T-helper 1 cell treated with Interleukin-12 subunit alpha and Interleukin-12 subunit beta and Interleukin-4 antibody, amounts not matched to agents 30 ng/mL and 1 ng/mL, for 36 hours (primary cell): ENCODE measurements around the gene ARL11. TPM values are rescaled to one million over a fixed set of nuclear protein-coding genes. Genes with fewer than 3 reads are reported as not detected.

Experiments
- intact Hi-C: fragments of 100-400 bp; cut with micrococcal nuclease; formaldehyde crosslinking; loops from one replicate; pipeline ENCODE4 v1.15.1; 2024
- total RNA-seq: library from RNA; stranded (reverse); gene quantifications from 2 replicates; pipeline ENCODE4 v1.2.3, GENCODE V29; 2022

Gene ARL11
- total RNA-seq, 1 donor from 2014 or later: 2.3 TPM

GRCh38 chr13:49645451-49645850 is 17.1 kb downstream of the ARL11 start:
- intact Hi-C loops: no loop called here

- intact Hi-C loops: no loop called here
These were observed 18.4 kb downstream of the ARL11 start for GRCh38 chr13:49646688-49647087.

DNA sequence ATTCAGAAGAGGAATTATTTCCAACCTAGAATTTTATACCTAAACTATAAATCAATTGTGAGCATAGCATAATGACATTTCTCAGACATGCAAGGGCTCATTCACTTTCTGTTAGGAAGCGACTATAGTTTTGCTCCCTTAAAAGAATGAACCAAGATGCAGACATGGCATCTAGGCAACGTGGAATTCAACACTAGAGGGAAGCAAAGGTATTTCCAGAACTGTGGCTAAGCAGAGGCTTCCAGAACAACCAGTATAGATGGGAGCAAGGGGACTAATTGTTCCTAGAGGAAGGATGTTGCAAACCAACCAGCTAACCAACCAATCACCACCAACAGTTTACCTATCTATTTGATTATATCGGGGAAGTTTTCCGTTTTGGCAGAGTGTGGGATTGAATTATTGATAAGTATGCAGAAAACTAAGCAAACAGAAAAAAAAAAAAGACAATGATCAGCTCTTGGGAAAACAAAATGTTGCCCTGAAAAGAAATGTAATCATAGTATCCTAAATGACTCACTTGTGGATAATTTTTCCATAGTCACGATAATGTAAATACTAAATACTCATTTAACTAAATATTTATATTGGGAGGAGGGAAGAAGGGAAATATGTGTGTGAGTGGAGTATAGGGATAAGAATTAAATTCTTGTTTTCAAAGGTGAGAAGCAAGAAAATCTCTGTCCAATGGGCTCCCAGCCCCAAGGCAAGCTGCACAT is 21.1 kb downstream of the ARL11 start:
- intact Hi-C loops: no loop called here

DNA sequence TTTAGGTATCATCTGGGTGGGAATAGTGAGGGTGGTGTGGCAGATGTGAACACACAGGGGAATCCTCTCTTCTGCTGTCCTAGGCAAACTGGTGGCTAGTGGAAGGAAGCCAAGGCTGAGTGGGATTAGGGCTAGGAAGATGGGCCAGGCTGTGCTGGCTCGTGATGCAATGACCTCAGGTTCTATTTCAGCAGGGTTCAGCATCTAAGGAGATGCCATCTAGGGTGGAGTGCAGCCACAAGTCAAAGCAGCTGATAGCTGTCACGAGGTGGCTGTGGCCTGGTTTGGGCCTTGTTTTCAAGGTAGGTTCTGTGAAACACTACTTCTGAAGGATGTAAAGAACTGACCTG is 21.6 kb downstream of the ARL11 start:
- intact Hi-C loops: no loop called here

DNA sequence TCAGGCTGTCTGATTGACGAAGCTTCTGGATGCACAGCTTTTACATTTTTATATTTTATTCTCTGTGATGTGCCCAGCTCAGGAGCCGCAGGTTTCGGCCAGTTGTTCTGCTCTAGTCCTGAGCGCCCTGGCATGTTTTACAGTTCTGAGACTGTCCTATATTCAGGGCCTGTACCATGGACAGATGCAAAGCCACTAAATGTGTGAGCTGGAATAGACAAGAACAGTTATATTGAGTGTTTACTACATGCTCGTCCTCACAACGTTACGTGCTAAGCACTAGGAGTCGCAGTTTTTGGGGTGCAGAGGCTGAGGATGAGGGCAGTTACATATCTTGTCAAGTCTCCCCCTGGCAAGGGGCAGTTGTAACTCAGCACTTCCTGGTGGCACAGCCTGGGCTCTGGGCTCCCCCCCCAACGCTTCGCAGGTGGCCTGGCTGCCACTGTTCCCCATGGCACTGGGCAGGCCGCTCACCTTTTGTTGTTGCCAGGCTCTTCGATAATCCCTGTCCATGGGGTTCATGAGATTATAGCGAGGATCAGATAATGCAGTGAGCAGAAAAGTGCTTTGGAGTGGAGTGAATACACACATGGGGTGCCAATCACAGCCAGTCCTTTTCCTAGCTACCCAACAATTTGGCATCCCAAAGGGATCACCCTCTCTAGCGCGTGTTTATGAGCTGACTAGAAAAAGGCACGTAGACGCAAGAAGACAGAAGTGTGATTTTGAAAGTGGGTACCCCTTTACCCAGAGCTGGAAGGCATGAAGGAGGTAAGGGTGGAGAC is 23.5 kb downstream of the ARL11 start:
- intact Hi-C loops: loop anchor here (1.0 kb wide), 1 partner anchor 197 kb away; no protein-coding TSS in a partner anchor

DNA sequence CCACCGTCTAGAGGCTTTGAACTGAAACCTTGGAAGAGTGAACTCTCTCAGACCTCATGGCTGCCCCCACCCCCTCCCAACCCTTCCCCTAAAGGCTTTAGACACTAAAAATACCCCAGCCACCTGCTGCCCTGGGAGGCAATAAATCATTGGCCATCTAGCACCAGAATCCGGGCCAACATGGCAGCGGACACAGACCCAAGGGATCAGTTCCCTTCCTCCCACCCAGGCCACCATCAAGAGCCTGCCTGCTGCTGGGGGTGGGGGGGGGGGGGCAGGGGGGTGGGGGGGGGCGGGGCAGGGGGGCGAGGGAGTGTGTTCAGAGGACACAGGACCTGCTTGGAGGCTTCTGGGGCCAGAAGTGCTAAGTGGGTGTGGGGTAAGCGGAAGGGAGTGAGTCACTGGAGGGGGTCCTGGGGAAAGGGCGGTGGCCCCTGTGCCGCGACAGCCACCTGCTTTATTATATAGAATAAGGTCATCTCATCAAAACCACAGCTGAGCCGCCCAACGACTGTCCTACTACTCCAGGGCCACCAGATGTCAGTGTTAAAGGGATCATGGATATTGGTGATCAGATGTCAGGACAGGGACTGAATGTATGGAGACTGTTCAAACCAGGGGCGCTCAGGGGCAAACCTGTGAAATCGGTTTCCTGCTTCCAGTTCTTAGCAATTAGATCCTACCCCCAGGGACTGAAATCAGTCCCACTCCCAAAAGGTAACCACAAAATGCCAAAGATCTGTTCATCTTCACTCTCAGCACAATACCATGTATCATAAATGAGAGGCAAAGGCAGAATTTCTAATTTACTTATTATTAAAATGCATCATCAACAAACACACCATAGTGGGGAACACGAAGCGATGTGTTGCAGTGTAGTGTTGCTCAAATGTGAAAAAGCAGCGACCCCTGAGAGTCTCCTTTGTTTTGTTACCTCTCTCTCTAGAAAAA is 24.3 kb downstream of the ARL11 start:
- intact Hi-C loops: loop anchor here (1.0 kb wide), 1 partner anchor 196 kb away; no protein-coding TSS in a partner anchor

GRCh38 chr13:49653478-49653877 is 25.2 kb downstream of the ARL11 start:
- intact Hi-C loops: no loop called here

DNA sequence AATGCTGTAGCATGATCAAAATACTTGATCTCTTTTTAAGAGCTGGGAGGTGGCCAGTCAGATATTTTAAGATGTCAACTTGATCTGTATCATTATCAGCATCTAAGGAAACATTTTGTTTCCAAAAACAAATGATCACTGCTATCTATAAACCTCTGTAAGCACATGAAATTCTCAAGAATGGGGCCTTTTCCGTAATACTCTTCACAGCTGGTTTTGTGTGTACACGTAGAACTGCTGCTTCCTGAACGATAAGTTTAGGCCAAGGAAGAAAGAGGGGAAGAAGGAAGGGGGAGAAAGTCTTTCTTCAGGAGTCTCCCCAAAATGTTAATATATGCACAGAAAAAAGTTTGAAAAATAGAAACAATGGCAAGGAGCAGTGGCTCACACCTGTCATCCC is 25.7 kb downstream of the ARL11 start:
- intact Hi-C loops: no loop called here

DNA sequence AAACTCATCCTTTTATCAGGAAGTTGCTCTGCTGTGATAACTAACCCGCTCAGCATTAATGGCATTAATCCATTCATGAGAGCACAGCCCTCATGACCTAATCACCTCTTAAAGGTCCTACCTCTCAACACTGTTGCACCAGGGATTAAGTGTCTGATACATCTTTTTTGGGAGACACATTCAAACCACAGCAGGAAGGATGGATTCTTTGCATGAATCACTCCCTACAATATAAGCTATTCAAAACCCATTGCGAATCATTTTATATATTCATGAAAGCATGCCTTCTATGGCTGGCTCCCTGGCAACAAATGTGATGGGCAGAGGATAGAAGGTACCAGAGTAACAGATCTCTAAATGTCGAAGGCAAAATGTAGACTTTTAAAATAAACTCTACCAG is 27.6 kb downstream of the ARL11 start:
- intact Hi-C loops: no loop called here

DNA sequence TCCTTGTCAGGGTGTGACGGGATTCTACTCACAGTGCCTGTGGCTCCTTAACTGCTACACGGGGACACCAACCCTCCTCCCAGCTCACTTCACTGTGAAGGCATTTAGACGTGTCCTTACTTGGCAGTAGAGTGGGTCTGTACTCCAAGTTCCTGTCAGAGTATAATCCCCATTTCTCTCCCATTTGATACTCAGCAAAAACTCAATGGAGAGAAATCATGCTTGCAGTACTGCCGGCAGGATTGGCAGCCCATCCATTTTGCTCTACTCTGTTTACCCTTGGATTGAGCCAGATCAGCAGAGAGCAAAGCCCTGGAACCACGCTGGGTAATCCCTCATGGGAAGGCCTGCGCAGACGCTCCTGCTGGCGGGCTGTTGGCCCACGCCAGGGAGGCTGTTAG is 28.9 kb downstream of the ARL11 start:
- intact Hi-C loops: no loop called here

GRCh38 chr13:49664606-49665005 is 36.3 kb downstream of the ARL11 start:
- intact Hi-C loops: no loop called here

GRCh38 chr13:49667773-49668172 is 39.5 kb downstream of the ARL11 start:
- intact Hi-C loops: no loop called here

DNA sequence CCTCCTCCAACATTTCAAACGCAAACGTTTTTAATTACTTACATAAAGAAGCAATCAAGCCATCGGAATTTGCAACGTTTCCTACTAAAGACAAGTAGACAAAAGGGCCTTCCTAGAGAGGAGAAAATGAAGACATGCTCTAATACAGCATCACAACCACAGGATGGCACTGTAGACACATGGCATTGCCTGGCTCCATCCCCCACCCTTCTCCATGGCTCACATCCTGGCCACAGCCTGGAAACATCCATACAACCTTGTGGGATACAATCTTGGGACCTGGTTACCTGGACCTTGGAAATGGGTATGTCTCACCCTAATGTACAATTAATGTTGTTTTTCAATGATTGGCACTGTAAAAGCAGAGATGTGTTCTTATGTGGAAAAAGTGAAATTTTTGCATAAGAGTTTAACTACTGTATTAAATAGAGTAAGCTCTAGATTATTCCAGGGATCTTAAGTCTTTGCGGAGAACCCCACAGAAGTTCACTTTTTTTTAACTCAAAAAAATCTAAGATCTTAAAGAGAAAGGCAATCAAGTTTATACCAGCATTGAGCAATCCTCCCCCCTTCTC is 41.5 kb downstream of the ARL11 start:
- intact Hi-C loops: loop anchor here (1.0 kb wide), 1 partner anchor 178 kb away; no protein-coding TSS in a partner anchor

DNA sequence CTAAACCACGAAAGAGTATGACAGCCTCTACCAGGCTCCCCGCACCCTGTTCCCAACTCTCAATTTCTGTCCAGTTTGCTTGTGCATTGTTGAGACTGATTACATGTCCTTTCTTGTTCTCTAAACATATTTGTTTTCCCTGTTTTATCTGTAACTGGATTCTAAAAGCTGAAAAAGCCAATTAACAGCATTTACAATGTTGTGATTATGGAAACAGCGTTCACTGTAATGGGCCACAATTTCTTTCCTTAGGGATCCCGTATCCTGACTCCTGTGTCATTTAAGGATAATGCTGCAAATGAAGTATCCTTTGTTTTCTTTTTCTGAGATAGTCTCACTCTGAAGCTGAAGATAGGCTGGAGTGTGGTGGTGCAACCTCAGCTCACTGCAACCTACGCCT is 42.5 kb downstream of the ARL11 start:
- intact Hi-C loops: no loop called here

DNA sequence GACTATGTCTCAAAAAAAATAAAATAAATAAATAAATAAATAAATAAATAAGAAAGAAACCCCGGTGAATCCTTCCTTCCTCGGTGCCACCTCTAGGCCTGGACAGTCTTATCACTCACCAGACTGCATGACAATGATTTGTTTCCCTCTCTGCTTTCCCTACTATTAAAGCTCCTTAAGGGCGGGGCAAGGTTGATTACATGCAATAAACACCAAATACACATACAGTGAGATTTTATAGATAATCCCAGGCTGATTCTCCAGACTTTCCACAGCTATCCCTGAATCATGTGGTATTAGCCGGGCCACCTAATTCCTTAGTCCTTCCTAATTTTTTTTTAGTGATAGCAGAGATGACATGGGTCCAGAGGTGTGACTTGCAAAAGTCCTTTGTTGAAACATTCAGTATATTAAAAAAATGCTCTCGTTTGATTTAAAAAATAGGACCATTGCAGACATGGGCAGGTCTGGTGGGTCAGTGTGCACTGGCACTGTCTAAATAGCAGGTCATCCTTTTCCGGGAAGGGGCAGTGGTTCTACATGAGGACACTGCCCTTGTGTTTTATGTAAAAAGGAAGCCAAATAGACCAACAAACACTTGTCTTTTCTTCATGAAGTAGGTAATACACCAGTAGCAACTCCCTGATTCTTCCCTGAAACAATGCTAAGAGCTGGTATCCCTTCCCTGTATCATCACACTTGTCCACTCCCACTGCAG is 48.4 kb downstream of the ARL11 start:
- intact Hi-C loops: no loop called here

- intact Hi-C loops: no loop called here
These were observed 50.0 kb downstream of the ARL11 start for GRCh38 chr13:49678191-49678914.

- intact Hi-C loops: no loop called here
These were observed 50.9 kb downstream of the ARL11 start for GRCh38 chr13:49679246-49679645.

DNA sequence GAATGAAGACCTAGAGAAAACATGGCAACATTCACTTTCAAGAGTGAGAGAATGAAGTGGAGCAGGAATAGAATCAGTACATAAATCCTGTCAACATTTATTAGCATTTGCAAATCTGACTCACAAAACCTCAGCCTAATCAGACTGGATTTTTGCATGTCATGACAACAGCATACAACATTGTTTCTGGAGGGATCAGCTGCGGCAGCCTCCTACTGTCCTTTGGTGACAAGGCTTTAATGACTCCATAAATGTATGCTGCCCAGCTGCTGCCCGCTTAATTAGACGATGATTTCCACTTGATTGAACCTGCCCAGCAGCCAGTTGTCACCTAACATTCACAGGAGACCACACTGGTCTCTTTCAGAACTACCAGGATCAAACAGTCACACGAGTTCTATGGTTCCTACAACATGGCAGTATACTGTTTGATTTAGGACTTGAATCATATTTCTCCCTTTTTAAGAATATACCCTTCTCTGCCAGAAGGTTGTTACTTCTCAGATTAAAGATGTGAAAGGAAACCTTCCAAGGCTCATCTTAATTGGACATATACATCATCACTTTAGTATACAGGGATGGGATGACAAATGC is 53.6 kb downstream of the ARL11 start:
- intact Hi-C loops: loop anchor here (2.0 kb wide), 2 partner anchors 111 to 185 kb away; partner anchors contain the start of gene KPNA3
